Measurements from ENCODE around the gene CCDC181.
A peak's percentile ranks its signal among the peaks of the same experiment; 100 is the strongest.

The CCDC181 gene

GRCh38 chr1:169368406-169368769 lies 58.9 kb downstream of the CCDC181 start:
- DNase-seq (ENCODE audit: low read depth) = no peak
- H3K4me3 ChIP-seq (ENCODE audit: low read depth, low read length) = peak overlapping the region; percentile 95
- TF ChIP-seq CTCF (IDR thresholded peaks at IDR 0.05; ENCODE audit: low read depth, low read length, missing control alignments) = no peak

GRCh38 chr1:169367686-169368405 lies 59.4 kb downstream of the CCDC181 start, which contains the start of the genes BLZF1 and NME7:
Gene BLZF1, plus strand, starts transcription at chr1:169368195. Its CDS starts 1,328 bp downstream, at chr1:169369523.
Gene NME7, minus strand, starts transcription at chr1:169367797. Its CDS starts 87 bp downstream, at chr1:169367710.
- H3K4me3 ChIP-seq (ENCODE audit: low read depth, low read length) = peak within 1 kb of the TSS; percentile 95
- TF ChIP-seq CTCF (IDR thresholded peaks at IDR 0.05; ENCODE audit: low read depth, low read length, missing control alignments) = no peak
- DNase-seq (ENCODE audit: low read depth) = peak; percentile 93

- H3K4me3 ChIP-seq (ENCODE audit: low read depth, low read length) = peak overlapping the region; percentile 95
- DNase-seq (ENCODE audit: low read depth) = no peak
- TF ChIP-seq CTCF (IDR thresholded peaks at IDR 0.05; ENCODE audit: low read depth, low read length, missing control alignments) = no peak
Observed at GRCh38 chr1:169367096-169367685, 60.1 kb downstream of the CCDC181 start.

GRCh38 chr1:169364948-169365347 lies 62.3 kb downstream of the CCDC181 start:
- TF ChIP-seq CTCF (IDR thresholded peaks at IDR 0.05; ENCODE audit: low read depth, low read length, missing control alignments) = no peak
- H3K4me3 ChIP-seq (ENCODE audit: low read depth, low read length) = no peak overlapping the region
- DNase-seq (ENCODE audit: low read depth) = no peak

- peak; percentile 22 for DNase-seq (ENCODE audit: low read depth)
- H3K4me3 ChIP-seq (ENCODE audit: low read depth, low read length) = no peak overlapping the region
- TF ChIP-seq CTCF (IDR thresholded peaks at IDR 0.05; ENCODE audit: low read depth, low read length, missing control alignments) = no peak
Observed at GRCh38 chr1:169363046-169363730, 64.1 kb downstream of the CCDC181 start.

- no peak for TF ChIP-seq CTCF (IDR thresholded peaks at IDR 0.05; ENCODE audit: low read depth, low read length, missing control alignments)
- no peak for DNase-seq (ENCODE audit: low read depth)
- H3K4me3 ChIP-seq (ENCODE audit: low read depth, low read length) = no peak overlapping the region
Observed at GRCh38 chr1:169361281-169361680, 66.0 kb downstream of the CCDC181 start.

Data from GM12864 (cell line).